Fibroblast of lung (primary cell): Measurements from ENCODE around the gene IGSF21. TPM values are rescaled to one million over a fixed set of nuclear protein-coding genes. Genes with fewer than 3 reads are reported as not detected.

ENCODE experiments used
- DNase-seq, 2 donors: peaks; one replicate each; pipeline versions ENCODE4 v3.0.0 to v3.0.0-alpha.2; 2010; ENCODE audit warnings: low read depth in 2 of 2
- H2AFZ ChIP-seq: 2 replicates; pipeline ENCODE4 v1.5.1; 2012; ENCODE audit warnings: low read length, control low read depth, inconsistent platforms
- H3K27ac ChIP-seq: 2 replicates; pipeline ENCODE4 v1.5.1; 2011; ENCODE audit warnings: low read length, control low read depth; ENCODE audit not compliant: insufficient read depth
- H3K27me3 ChIP-seq: 2 replicates; pipeline ENCODE4 v1.5.1; 2011; ENCODE audit warnings: mild to moderate bottlenecking, low read length; ENCODE audit not compliant: control insufficient read depth, insufficient read depth
- H3K36me3 ChIP-seq: 2 replicates; pipeline ENCODE4 v1.5.1; 2011; ENCODE audit warnings: low read length; ENCODE audit not compliant: control insufficient read depth, insufficient read depth
- H3K4me1 ChIP-seq: 2 replicates; pipeline ENCODE4 v1.5.1; 2011; ENCODE audit warnings: low read length; ENCODE audit not compliant: control insufficient read depth, insufficient read depth; ENCODE audit errors: extremely low read depth
- H3K4me2 ChIP-seq: 2 replicates; pipeline ENCODE4 v1.5.1; 2011; ENCODE audit warnings: low read length, control low read depth; ENCODE audit not compliant: insufficient read depth; ENCODE audit errors: extremely low read depth
- H3K4me3 ChIP-seq, 4 experiments: fragments of 200-600 bp in 1 of 4; sonication (generic) in 1 of 4; replicated peaks in 1 of 4; 2 replicates each; pipeline ENCODE4 v1.5.1; 2011 to 2016; ENCODE audit warnings: low read length in 4 of 4, low read depth in 3 of 4, mild to moderate bottlenecking in 3 of 4, control low read depth in 2 of 4, inconsistent platforms in 1 of 4, mixed read lengths in 1 of 4; ENCODE audit not compliant: insufficient read depth in 1 of 4; ENCODE audit errors: control extremely low read depth in 1 of 4
- H3K79me2 ChIP-seq: 2 replicates; pipeline ENCODE4 v1.5.1; 2012; ENCODE audit warnings: mild to moderate bottlenecking, low read length, inconsistent platforms; ENCODE audit not compliant: control insufficient read depth, insufficient read depth
- H3K9ac ChIP-seq: 2 replicates; pipeline ENCODE4 v1.5.1; 2011; ENCODE audit warnings: mild to moderate bottlenecking, low read length, control low read depth; ENCODE audit not compliant: insufficient read depth
- H3K9me3 ChIP-seq: 2 replicates; pipeline ENCODE4 v1.5.1; 2012; ENCODE audit warnings: low read depth, low read length; ENCODE audit not compliant: control insufficient read depth, insufficient read depth
- H4K20me1 ChIP-seq: 2 replicates; pipeline ENCODE4 v1.5.1; 2011; ENCODE audit warnings: low read length; ENCODE audit not compliant: control insufficient read depth, insufficient read depth; ENCODE audit errors: extremely low read depth
- EZH2 ChIP-seq: IDR thresholded peaks from 2 replicates; pipeline ENCODE4 v1.5.1; 2012; ENCODE audit warnings: low read length, control low read depth, mild to moderate bottlenecking; ENCODE audit errors: missing control alignments
- polyA plus RNA-seq, 2 donors: library from polyadenylated mRNA; depleted of rRNA in 1 of 2; stranded (reverse) in 1 of 2; unstranded in 1 of 2; fragments of >200 nt; gene quantifications; 2 replicates each; pipeline ENCODE4 v1.2.1, GENCODE V29; 2011 to 2012; ENCODE audit warnings: missing spikeins in 1 of 2
- total RNA-seq: library from RNA; depleted of rRNA; stranded (reverse); fragments of >200 nt; gene quantifications from 2 replicates; pipeline ENCODE4 v1.2.1, GENCODE V29; 2014
- TF ChIP-seq, protein P1 (sequence below), 2 donors: IDR thresholded peaks in 1 of 2; conservative IDR thresholded peaks in 1 of 2; 1 replicate in 1 of 2; 2 replicates in 1 of 2; pipeline ENCODE4 v1.5.1; 2011 to 2012; ENCODE audit warnings: low read length in 2 of 2, control low read depth in 1 of 2, inconsistent platforms in 1 of 2, low read depth in 1 of 2, mild to moderate bottlenecking in 1 of 2

The IGSF21 gene
- total and polyA plus RNA-seq, 2 donors (not counting 1 experiment from before 2014, with no cell fraction given): not detected

DNA sequence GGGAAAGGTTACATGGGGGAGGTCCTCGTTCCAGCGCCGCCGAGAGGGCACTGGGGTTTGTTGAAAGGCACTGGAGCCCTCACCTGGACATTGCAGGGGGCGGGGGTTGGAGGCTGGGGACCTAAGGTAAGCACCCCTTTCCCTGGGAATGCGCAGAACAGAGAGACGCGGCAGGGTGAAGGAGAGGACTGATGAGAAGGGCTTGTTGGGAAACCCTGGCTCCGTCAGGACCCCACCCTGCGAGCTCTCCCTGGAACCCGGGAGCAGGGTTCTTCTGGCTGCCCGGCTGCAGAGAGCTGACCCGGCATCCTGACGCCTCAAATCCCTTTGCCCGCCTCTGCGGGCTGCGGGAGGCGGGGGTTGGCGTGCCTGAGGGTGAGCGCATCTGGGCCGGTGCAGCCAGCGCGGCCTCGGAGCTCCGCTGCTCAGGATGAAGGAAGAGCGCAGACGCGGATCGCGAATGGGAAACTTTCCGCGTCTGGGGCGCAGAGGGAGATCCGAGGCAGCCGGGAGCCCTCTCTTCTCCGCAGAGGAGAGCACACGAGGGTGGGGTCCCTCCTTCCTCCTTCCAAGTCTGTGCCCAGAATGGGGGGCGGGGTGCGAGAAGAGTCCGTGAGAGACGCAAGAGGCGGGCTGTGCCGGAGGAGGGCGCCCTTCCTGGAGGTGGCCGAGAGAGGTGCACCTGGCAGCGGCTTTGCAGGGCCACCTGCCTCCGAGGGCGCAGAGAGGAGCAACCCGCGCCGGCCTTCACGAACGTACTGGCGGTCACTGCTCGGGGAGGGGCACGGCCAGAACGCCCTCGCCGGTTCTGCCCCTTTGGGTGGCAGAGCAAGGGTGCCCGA is 2.4 kb downstream of the IGSF21 start:
- Histone ChIP-seq H3K27ac (no peak overlapping the region), H3K9ac (no peak overlapping the region), H3K9me3 (no peaks in the 10 kb centered on the region), H3K4me1 (no peaks in the 10 kb centered on the region), H3K36me3 (no peaks in the 10 kb centered on the region), H3K27me3 (peaks cover 42% of the 10 kb centered on the region), H2AFZ (no peak overlapping the region), H3K4me3 (no peak overlapping the region), H3K4me2 (no peak overlapping the region), H3K79me2 (no peaks in the 10 kb centered on the region), H4K20me1 (no peaks in the 10 kb centered on the region)
- peak in 1 of 2 donors; percentile 4 for DNase-seq
- TF ChIP-seq, protein P1, sequence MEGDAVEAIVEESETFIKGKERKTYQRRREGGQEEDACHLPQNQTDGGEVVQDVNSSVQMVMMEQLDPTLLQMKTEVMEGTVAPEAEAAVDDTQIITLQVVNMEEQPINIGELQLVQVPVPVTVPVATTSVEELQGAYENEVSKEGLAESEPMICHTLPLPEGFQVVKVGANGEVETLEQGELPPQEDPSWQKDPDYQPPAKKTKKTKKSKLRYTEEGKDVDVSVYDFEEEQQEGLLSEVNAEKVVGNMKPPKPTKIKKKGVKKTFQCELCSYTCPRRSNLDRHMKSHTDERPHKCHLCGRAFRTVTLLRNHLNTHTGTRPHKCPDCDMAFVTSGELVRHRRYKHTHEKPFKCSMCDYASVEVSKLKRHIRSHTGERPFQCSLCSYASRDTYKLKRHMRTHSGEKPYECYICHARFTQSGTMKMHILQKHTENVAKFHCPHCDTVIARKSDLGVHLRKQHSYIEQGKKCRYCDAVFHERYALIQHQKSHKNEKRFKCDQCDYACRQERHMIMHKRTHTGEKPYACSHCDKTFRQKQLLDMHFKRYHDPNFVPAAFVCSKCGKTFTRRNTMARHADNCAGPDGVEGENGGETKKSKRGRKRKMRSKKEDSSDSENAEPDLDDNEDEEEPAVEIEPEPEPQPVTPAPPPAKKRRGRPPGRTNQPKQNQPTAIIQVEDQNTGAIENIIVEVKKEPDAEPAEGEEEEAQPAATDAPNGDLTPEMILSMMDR (conservative IDR thresholded peaks at IDR 0.05 in 1 of 2, IDR thresholded peaks at IDR 0.05 in 1 of 2; ENCODE audit: low read depth in 1 of 2, low read length in 2 of 2): no peak
- TF ChIP-seq EZH2: no peak

DNA sequence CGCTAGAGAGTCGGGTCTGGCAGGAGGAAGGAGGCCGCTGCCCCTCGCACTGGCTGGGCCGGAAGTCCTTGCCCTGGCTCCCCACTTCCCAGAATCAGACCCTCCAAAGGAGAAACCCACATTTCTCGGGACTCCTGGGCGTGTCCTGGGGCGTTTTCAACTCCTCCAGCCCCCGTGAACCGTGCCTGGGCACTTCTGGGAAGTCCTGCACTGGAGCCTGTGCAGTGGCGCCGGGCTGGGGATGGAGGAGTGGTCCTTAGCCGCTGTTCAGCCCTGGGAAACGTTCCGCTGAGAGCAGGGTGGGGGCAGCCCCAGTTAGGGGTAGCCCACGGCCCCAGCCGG is 3.0 kb downstream of the IGSF21 start:
- Histone ChIP-seq H3K9ac (no peak overlapping the region), H3K4me1 (no peaks in the 10 kb centered on the region), H3K36me3 (no peaks in the 10 kb centered on the region), H3K4me3 (no peak overlapping the region), H3K4me2 (no peak overlapping the region), H3K9me3 (no peaks in the 10 kb centered on the region), H2AFZ (no peak overlapping the region), H3K27ac (no peak overlapping the region), H3K79me2 (no peaks in the 10 kb centered on the region), H4K20me1 (no peaks in the 10 kb centered on the region), H3K27me3 (peaks cover 42% of the 10 kb centered on the region)
- TF ChIP-seq, protein P1 (conservative IDR thresholded peaks at IDR 0.05 in 1 of 2, IDR thresholded peaks at IDR 0.05 in 1 of 2; ENCODE audit: low read depth in 1 of 2, low read length in 2 of 2): no peak
- DNase-seq: no peak

DNA sequence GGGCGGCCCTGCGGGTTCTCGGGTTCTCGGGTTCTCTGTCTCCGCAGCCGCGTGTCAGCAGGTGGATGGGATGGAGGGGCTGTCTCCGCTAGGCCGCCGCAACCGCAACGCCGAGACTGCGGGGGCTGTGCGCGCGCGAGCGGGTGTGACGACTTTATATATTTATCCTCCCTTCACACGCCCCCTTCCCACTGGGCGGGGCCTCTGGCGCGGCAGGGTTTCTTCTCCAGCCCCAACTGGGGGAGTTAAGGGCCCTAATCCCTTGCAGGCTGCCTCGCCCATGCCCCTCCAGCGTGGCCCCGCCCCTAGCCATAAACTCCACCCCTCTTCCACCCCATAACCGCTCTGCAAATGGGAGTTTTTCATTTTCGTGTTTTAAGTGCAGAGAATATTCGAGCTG is 3.4 kb downstream of the IGSF21 start:
- Histone ChIP-seq H3K4me1 (no peaks in the 10 kb centered on the region), H3K27me3 (peaks cover 39% of the 10 kb centered on the region), H3K36me3 (no peaks in the 10 kb centered on the region), H3K79me2 (no peaks in the 10 kb centered on the region), H3K9me3 (no peaks in the 10 kb centered on the region), H3K9ac (no peak overlapping the region), H4K20me1 (no peaks in the 10 kb centered on the region), H3K4me2 (no peak overlapping the region), H2AFZ (no peak overlapping the region), H3K4me3 (no peak overlapping the region), H3K27ac (no peak overlapping the region)
- no peak for TF ChIP-seq EZH2
- TF ChIP-seq, protein P1 (conservative IDR thresholded peaks at IDR 0.05 in 1 of 2, IDR thresholded peaks at IDR 0.05 in 1 of 2; ENCODE audit: low read depth in 1 of 2, low read length in 2 of 2): no peak
- DNase-seq: no peak
